ENCODE data around the gene SH3RF3. TPM values are rescaled to one million over a fixed set of nuclear protein-coding genes. Genes with fewer than 3 reads are reported as not detected.

Gene SH3RF3
- total RNA-seq, 1 experiment from 2014 or later: 4.9 TPM

- BruUV-seq (replicated peaks): no TSS peak
- POLR2A ChIA-PET: no interaction called here
- CTCF ChIA-PET: no interaction called here
- H3K4me1 ChIP-seq (ENCODE audit: control insufficient read depth, insufficient read depth, low read length): peaks cover 4% of the 10 kb centered on the region; the same call in 1 of the 2 replicates
- H3K27me3 ChIP-seq (ENCODE audit: control insufficient read depth, insufficient read depth, low read length): peaks cover 2% of the 10 kb centered on the region; the same call in 1 of the 2 replicates
- TF ChIP-seq CTCF (IDR thresholded peaks at IDR 0.05): no peak
- TF ChIP-seq TCF7L2 (IDR thresholded peaks at IDR 0.05; ENCODE audit: low read depth, low read length): no peak
- TF ChIP-seq SIN3A (IDR thresholded peaks at IDR 0.05; ENCODE audit: borderline replicate concordance, insufficient read depth, low read depth, low read length): no peak
- no peak for TF ChIP-seq POLR2AphosphoS5 (IDR thresholded peaks at IDR 0.05; ENCODE audit: low read depth, low read length)
- TF ChIP-seq REST (IDR thresholded peaks at IDR 0.05; ENCODE audit: insufficient read depth in 1 of 2, low read depth in 2 of 2, low read length in 1 of 2): no peak
- no peak overlapping the region for H3K4me3 ChIP-seq (ENCODE audit: low read depth in 2 of 2, low read length in 2 of 2)
- H3K9me3 ChIP-seq (ENCODE audit: control insufficient read depth, insufficient read depth, low read depth, low read length): peaks cover 10% of the 10 kb centered on the region; the same call in 1 of the 2 replicates
- no peaks in the 10 kb centered on the region for H3K36me3 ChIP-seq (ENCODE audit: control insufficient read depth, insufficient read depth, low read length)
- no peak overlapping the region for H3K27ac ChIP-seq (ENCODE audit: low read length)
- no peak for ATAC-seq
- in situ Hi-C loops (cut with HindIII; ENCODE audit: low pct_unique_long_range_greater_than_20kb, low sequenced_read_pairs): no loop called here
- no peak for DNase-seq (ENCODE audit: low read depth, low spot score)
- intact Hi-C loops (cut with micrococcal nuclease; ENCODE audit: unreplicated experiment): no loop called here
These were observed 48.6 kb downstream of the SH3RF3 start for GRCh38 chr2:109177635-109178034.

- ChIA-PET POLR2A (interaction anchor here (0.6 kb wide), 1 partner anchor 109 kb away, joined by 3 read pairs; no protein-coding TSS in a partner anchor), CTCF (no interaction called here)
- intact Hi-C loops (cut with micrococcal nuclease; ENCODE audit: unreplicated experiment) (no loop called here), in situ Hi-C loops (cut with HindIII; ENCODE audit: low pct_unique_long_range_greater_than_20kb, low sequenced_read_pairs) (no loop called here)
- H3K9me3 ChIP-seq (ENCODE audit: control insufficient read depth, insufficient read depth, low read depth, low read length): peaks cover 10% of the 10 kb centered on the region; the same call in 1 of the 2 replicates
- no peak overlapping the region for H3K4me3 ChIP-seq (ENCODE audit: low read depth in 2 of 2, low read length in 2 of 2)
- TF ChIP-seq POLR2AphosphoS5 (IDR thresholded peaks at IDR 0.05; ENCODE audit: low read depth, low read length) (no peak), TCF7L2 (IDR thresholded peaks at IDR 0.05; ENCODE audit: low read depth, low read length) (no peak), REST (IDR thresholded peaks at IDR 0.05; ENCODE audit: insufficient read depth in 1 of 2, low read depth in 2 of 2, low read length in 1 of 2) (no peak), SIN3A (IDR thresholded peaks at IDR 0.05; ENCODE audit: borderline replicate concordance, insufficient read depth, low read depth, low read length) (no peak), CTCF (IDR thresholded peaks at IDR 0.05) (no peak)
- DNase-seq (ENCODE audit: low read depth, low spot score): no peak
- H3K27me3 ChIP-seq (ENCODE audit: control insufficient read depth, insufficient read depth, low read length): peaks cover 2% of the 10 kb centered on the region; the same call in 1 of the 2 replicates
- H3K36me3 ChIP-seq (ENCODE audit: control insufficient read depth, insufficient read depth, low read length): no peaks in the 10 kb centered on the region
- no peak overlapping the region for H3K27ac ChIP-seq (ENCODE audit: low read length)
- BruUV-seq (replicated peaks): no TSS peak
- no peaks in the 10 kb centered on the region for H3K4me1 ChIP-seq (ENCODE audit: control insufficient read depth, insufficient read depth, low read length)
- ATAC-seq: no peak
These were observed 50.0 kb downstream of the SH3RF3 start for GRCh38 chr2:109178968-109179367.

All from Panc1 (cell line).